Vagina (tissue), 2 donors: ENCODE measurements around the gene PXK. TPM values are rescaled to one million over a fixed set of nuclear protein-coding genes. Genes with fewer than 3 reads are reported as not detected.

Experiments
- DNase-seq, 2 donors: peaks; one replicate each; pipeline ENCODE4 v3.0.0-alpha.2; 2017; ENCODE audit errors: extremely low spot score in 2 of 2
- H3K27ac ChIP-seq: fragments of 200-600 bp; sonication (generic); one replicate; pipeline ENCODE4 v1.5.1; 2019
- H3K27me3 ChIP-seq: fragments of 200-600 bp; sonication (generic); one replicate; pipeline ENCODE4 v1.5.1; 2019
- H3K36me3 ChIP-seq, 2 donors: fragments of 200-600 bp; sonication (generic); one replicate each; pipeline ENCODE4 v1.5.1; 2017 to 2019
- H3K4me1 ChIP-seq: fragments of 200-600 bp; sonication (generic); one replicate; pipeline ENCODE4 v1.5.1; 2019
- H3K4me3 ChIP-seq, 2 donors: fragments of 200-600 bp; sonication (generic); 1 replicate in 1 of 2; 2 replicates in 1 of 2; pipeline ENCODE4 v1.5.1; 2016 to 2019
- H3K9me3 ChIP-seq: fragments of 200-600 bp; sonication (generic); one replicate; pipeline ENCODE4 v1.5.1; 2019
- CTCF ChIP-seq, 3 experiments: fragments of 450-650 bp in 2 of 3; fragments of 200-600 bp in 1 of 3; sonication (generic) in 1 of 3; IDR thresholded peaks; one replicate each; pipeline ENCODE4 v1.5.1; 2017 to 2019; ENCODE audit warnings: antibody characterized with exemption in 3 of 3, mild to moderate bottlenecking in 2 of 3, moderate library complexity in 2 of 3
- POLR2A ChIP-seq, 2 donors: fragments of 450-650 bp; IDR thresholded peaks; one replicate each; pipeline ENCODE4 v1.6.1; 2017; ENCODE audit warnings: antibody characterized with exemption in 2 of 2, mild to moderate bottlenecking in 2 of 2, moderate library complexity in 2 of 2
- POLR2AphosphoS5 ChIP-seq, 2 donors: sonication (generic); formaldehyde crosslinking; IDR thresholded peaks; one replicate each; pipeline ENCODE4 v1.9.0; 2017; ENCODE audit warnings: antibody characterized with exemption in 2 of 2, mild to moderate bottlenecking in 2 of 2, low read depth in 1 of 2; ENCODE audit not compliant: insufficient read depth in 1 of 2
- intact Hi-C: fragments of 100-400 bp; cut with DNase I; formaldehyde crosslinking; loops from one replicate; pipeline ENCODE4 v1.15.1; 2023
- total RNA-seq: library from RNA; depleted of rRNA; stranded (reverse); fragments of >200 nt; gene quantifications from one replicate; pipeline ENCODE4 v1.2.3, GENCODE V29; 2016

The PXK gene
- total RNA-seq, 1 donor from 2014 or later: 59.9 TPM

GRCh38 chr3:58452176-58452575 is 119.5 kb downstream of the PXK start:
- DNase-seq: no peak
- Histone ChIP-seq H3K36me3 (no peaks in the 10 kb centered on the region), H3K27ac (no peak overlapping the region), H3K4me3 (no peak overlapping the region), H3K4me1 (no peaks in the 10 kb centered on the region), H3K9me3 (peaks cover 5% of the 10 kb centered on the region), H3K27me3 (no peaks in the 10 kb centered on the region)
- intact Hi-C loops: no loop called here
- TF ChIP-seq POLR2AphosphoS5 (IDR thresholded peaks at IDR 0.05; ENCODE audit: insufficient read depth in 1 of 2, low read depth in 1 of 2) (no peak), POLR2A (IDR thresholded peaks at IDR 0.05) (no peak), CTCF (IDR thresholded peaks at IDR 0.05) (no peak)

- H3K27me3 ChIP-seq: no peaks in the 10 kb centered on the region
- H3K4me3 ChIP-seq: no peak overlapping the region
- intact Hi-C loops: no loop called here
- DNase-seq: no peak
- TF ChIP-seq POLR2AphosphoS5 (IDR thresholded peaks at IDR 0.05; ENCODE audit: insufficient read depth in 1 of 2, low read depth in 1 of 2) (no peak), CTCF (IDR thresholded peaks at IDR 0.05) (no peak), POLR2A (IDR thresholded peaks at IDR 0.05) (no peak)
- H3K9me3 ChIP-seq: peaks cover 5% of the 10 kb centered on the region
- no peak overlapping the region for H3K27ac ChIP-seq
- peaks cover 15% of the 10 kb centered on the region for H3K4me1 ChIP-seq
- H3K36me3 ChIP-seq: no peaks in the 10 kb centered on the region
Measured at GRCh38 chr3:58459160-58459559, 126.5 kb downstream of the PXK start.

DNA sequence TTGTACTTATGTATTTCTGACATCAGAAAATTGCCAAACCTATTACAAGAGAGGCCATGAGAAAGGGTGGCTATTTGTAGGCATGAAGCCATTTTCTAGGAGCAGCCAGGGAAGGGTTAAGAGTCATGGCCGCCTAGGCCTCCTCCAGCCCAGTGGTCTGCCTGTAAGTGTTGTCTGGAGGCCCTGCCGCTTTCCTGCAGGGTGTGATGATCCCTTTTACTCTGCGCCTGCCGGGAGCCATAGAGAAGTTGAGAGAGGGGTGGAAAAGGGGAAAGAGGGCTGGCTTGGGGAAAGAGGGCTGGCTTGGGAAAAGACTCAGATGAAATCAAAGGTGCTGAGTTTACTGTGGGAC is 130.1 kb downstream of the PXK start:
- no peaks in the 10 kb centered on the region for H3K27me3 ChIP-seq
- no peak for TF ChIP-seq POLR2A (IDR thresholded peaks at IDR 0.05)
- no peak for TF ChIP-seq CTCF (IDR thresholded peaks at IDR 0.05)
- TF ChIP-seq POLR2AphosphoS5 (IDR thresholded peaks at IDR 0.05; ENCODE audit: insufficient read depth in 1 of 2, low read depth in 1 of 2): no peak
- intact Hi-C loops: no loop called here
- no peaks in the 10 kb centered on the region for H3K36me3 ChIP-seq
- H3K9me3 ChIP-seq: no peaks in the 10 kb centered on the region
- H3K4me1 ChIP-seq: peaks cover 15% of the 10 kb centered on the region
- H3K4me3 ChIP-seq: no peak overlapping the region
- H3K27ac ChIP-seq: no peak overlapping the region
- DNase-seq: no peak

GRCh38 chr3:58463181-58463941 is 130.7 kb downstream of the PXK start:
- DNase-seq: no peak
- peak overlapping the region; percentile 28 to 33 for H3K4me3 ChIP-seq

More at GRCh38 chr3:58463181-58463941, 130.7 kb downstream of the PXK start:
- TF ChIP-seq POLR2AphosphoS5 (IDR thresholded peaks at IDR 0.05; ENCODE audit: insufficient read depth in 1 of 2, low read depth in 1 of 2): peak in 1 of 2 donors; percentile 52
- TF ChIP-seq CTCF (IDR thresholded peaks at IDR 0.05): peak; percentile 41 to 69 (median 56)
- no peak for TF ChIP-seq POLR2A (IDR thresholded peaks at IDR 0.05)
- Histone ChIP-seq H3K36me3 (no peaks in the 10 kb centered on the region), H3K27ac (peak overlapping the region; percentile 2), H3K9me3 (no peaks in the 10 kb centered on the region), H3K4me1 (peaks cover 15% of the 10 kb centered on the region), H3K27me3 (no peaks in the 10 kb centered on the region)
- intact Hi-C loops: no loop called here
